Liver (tissue), 9 donors: ENCODE results near the gene ARAP1. TPM values are rescaled to one million over a fixed set of nuclear protein-coding genes. Genes with fewer than 3 reads are reported as not detected.
A peak's percentile ranks its signal among the peaks of the same experiment; 100 is the strongest.

Experiments used
- DNase-seq: peaks from one replicate; pipeline ENCODE4 v3.0.0-alpha.2; 2017; ENCODE audit warnings: low spot score
- H3K27ac ChIP-seq, 2 donors: one replicate each; pipeline ENCODE4 v1.7.0; 2013; ENCODE audit warnings: inconsistent platforms in 2 of 2, low read length in 2 of 2, control low read depth in 1 of 2, low read depth in 1 of 2, mild to moderate bottlenecking in 1 of 2
- H3K27me3 ChIP-seq, 4 donors: one replicate each; pipeline versions ENCODE4 v1.6.1 to v1.7.0; 2013; ENCODE audit warnings: low read length in 3 of 4, inconsistent platforms in 1 of 4, mild to moderate bottlenecking in 1 of 4, moderate library complexity in 1 of 4; ENCODE audit not compliant: control insufficient read depth in 4 of 4, insufficient read depth in 4 of 4
- H3K36me3 ChIP-seq, 4 donors: one replicate each; pipeline versions ENCODE4 v1.6.1 to v1.7.0; 2013; ENCODE audit warnings: low read length in 3 of 4, mild to moderate bottlenecking in 3 of 4, low read depth in 1 of 4, moderate library complexity in 1 of 4; ENCODE audit not compliant: control insufficient read depth in 4 of 4, insufficient read depth in 3 of 4
- H3K4me1 ChIP-seq, 4 donors: one replicate each; pipeline versions ENCODE4 v1.6.1 to v1.7.0; 2013; ENCODE audit warnings: low read length in 3 of 4, mild to moderate bottlenecking in 3 of 4, moderate library complexity in 1 of 4; ENCODE audit not compliant: control insufficient read depth in 4 of 4, insufficient read depth in 4 of 4
- H3K4me3 ChIP-seq, 3 donors: one replicate each; pipeline versions ENCODE4 v1.6.1 to v1.7.0; 2013; ENCODE audit warnings: low read length in 3 of 3, control low read depth in 1 of 3, low read depth in 1 of 3, mild to moderate bottlenecking in 1 of 3
- H3K9ac ChIP-seq, 2 donors: one replicate each; pipeline ENCODE4 v1.7.0; 2013; ENCODE audit warnings: low read length in 2 of 2, mild to moderate bottlenecking in 2 of 2, moderate library complexity in 2 of 2, control low read depth in 1 of 2, low read depth in 1 of 2
- H3K9me3 ChIP-seq, 4 donors: one replicate each; pipeline versions ENCODE4 v1.6.1 to v1.7.0; 2013; ENCODE audit warnings: low read length in 3 of 4; ENCODE audit not compliant: control insufficient read depth in 4 of 4
- ATF3 ChIP-seq: IDR thresholded peaks from 2 replicates; pipeline ENCODE4 v1.6.1; 2016; ENCODE audit warnings: antibody characterized with exemption
- EGR1 ChIP-seq, 2 donors: IDR thresholded peaks; 2 replicates each; pipeline ENCODE4 v1.6.1; 2016 to 2018; ENCODE audit warnings: antibody characterized with exemption in 2 of 2, low read depth in 2 of 2
- FOXA2 ChIP-seq: IDR thresholded peaks from 2 replicates; pipeline ENCODE4 v1.6.1; 2016; ENCODE audit warnings: antibody characterized with exemption
- HNF4A ChIP-seq, 2 donors: conservative IDR thresholded peaks; 2 replicates each; pipeline ENCODE4 v1.6.1; 2016; ENCODE audit warnings: antibody characterized with exemption in 2 of 2, mild to moderate bottlenecking in 2 of 2
- HNF4G ChIP-seq: IDR thresholded peaks from 2 replicates; pipeline ENCODE4 v1.6.1; 2016; ENCODE audit warnings: antibody characterized with exemption
- NR2F2 ChIP-seq: IDR thresholded peaks from 2 replicates; pipeline ENCODE4 v1.6.1; 2016; ENCODE audit warnings: antibody characterized with exemption
- RAD21 ChIP-seq, 2 donors: IDR thresholded peaks; 2 replicates each; pipeline ENCODE4 v1.6.1; 2016; ENCODE audit warnings: antibody characterized with exemption in 2 of 2, mild to moderate bottlenecking in 2 of 2
- RXRA ChIP-seq, 2 donors: IDR thresholded peaks; 2 replicates each; pipeline ENCODE4 v1.6.1; 2017 to 2018; ENCODE audit warnings: antibody characterized with exemption in 2 of 2, mild to moderate bottlenecking in 1 of 2
- SP1 ChIP-seq: IDR thresholded peaks from 2 replicates; pipeline ENCODE4 v1.6.1; 2018; ENCODE audit warnings: antibody characterized with exemption, mild to moderate bottlenecking
- TAF1 ChIP-seq: conservative IDR thresholded peaks from 2 replicates; pipeline ENCODE4 v1.6.1; 2016; ENCODE audit warnings: antibody characterized with exemption, mild to moderate bottlenecking
- WGBS: extraction: QIAGEN DNeasy Blood & Tissue Kit; methylation state at CpG from one replicate; pipeline ENCODE4 v1.1.7; 2013; 5-methylcytosine and 5-hydroxymethylcytosine counted together
- polyA plus RNA-seq, 2 donors: library from polyadenylated mRNA; stranded (reverse) in 1 of 2; unstranded in 1 of 2; fragments of 200-250 nt in 1 of 2; fragments of >200 nt in 1 of 2; fragmentation: Nextera tagmentation in 1 of 2; extraction: Ambion mirVana in 1 of 2; gene quantifications; one replicate each; pipeline versions ENCODE4 v1.2.1 to v1.2.3, GENCODE V29; 2013 to 2015
- total RNA-seq, 2 donors: library from RNA; depleted of rRNA; stranded (reverse); fragments of >200 nt; gene quantifications; one replicate each; pipeline ENCODE4 v1.2.3, GENCODE V29; 2014
- TF ChIP-seq, protein P1 (sequence below): IDR thresholded peaks from 2 replicates; pipeline ENCODE4 v1.6.1; 2016; ENCODE audit warnings: antibody characterized with exemption, mild to moderate bottlenecking
- donor health status: healthy.
- donor health status: healthy.
- donor health status: healthy.
- donor health status: healthy.
- donor health status: healthy.

The ARAP1 gene
- total and polyA plus RNA-seq, 4 donors: 14.4 to 77.8 (median 43.5) TPM

- Histone ChIP-seq H3K9me3 (no peaks in the 10 kb centered on the region), H3K9ac (peak overlapping the region; percentile 43 to 70), H3K36me3 (peaks cover 2 to 8% (median 5%) of the 10 kb centered on the region in 4 donors), H3K27ac (peak overlapping the region; percentile 93 to 98), H3K4me3 (peak overlapping the region; percentile 71 to 81 (median 80)), H3K4me1 (peaks cover 13 to 56% (median 47%) of the 10 kb centered on the region in 4 donors), H3K27me3 (no peaks in the 10 kb centered on the region)
- 2% methylated on average over 13 of the region's 13 CpGs for WGBS
- TF ChIP-seq EGR1 (IDR thresholded peaks at IDR 0.05; ENCODE audit: low read depth in 2 of 2): no peak
- no peak for TF ChIP-seq FOXA2
- TF ChIP-seq HNF4G: peak; percentile 43
- TF ChIP-seq HNF4A (conservative IDR thresholded peaks at IDR 0.05): peak; percentile 51 to 64
- TF ChIP-seq ATF3: no peak
- peak; percentile 30 to 60 for TF ChIP-seq RXRA (IDR thresholded peaks at IDR 0.05)
- TF ChIP-seq, protein P1, sequence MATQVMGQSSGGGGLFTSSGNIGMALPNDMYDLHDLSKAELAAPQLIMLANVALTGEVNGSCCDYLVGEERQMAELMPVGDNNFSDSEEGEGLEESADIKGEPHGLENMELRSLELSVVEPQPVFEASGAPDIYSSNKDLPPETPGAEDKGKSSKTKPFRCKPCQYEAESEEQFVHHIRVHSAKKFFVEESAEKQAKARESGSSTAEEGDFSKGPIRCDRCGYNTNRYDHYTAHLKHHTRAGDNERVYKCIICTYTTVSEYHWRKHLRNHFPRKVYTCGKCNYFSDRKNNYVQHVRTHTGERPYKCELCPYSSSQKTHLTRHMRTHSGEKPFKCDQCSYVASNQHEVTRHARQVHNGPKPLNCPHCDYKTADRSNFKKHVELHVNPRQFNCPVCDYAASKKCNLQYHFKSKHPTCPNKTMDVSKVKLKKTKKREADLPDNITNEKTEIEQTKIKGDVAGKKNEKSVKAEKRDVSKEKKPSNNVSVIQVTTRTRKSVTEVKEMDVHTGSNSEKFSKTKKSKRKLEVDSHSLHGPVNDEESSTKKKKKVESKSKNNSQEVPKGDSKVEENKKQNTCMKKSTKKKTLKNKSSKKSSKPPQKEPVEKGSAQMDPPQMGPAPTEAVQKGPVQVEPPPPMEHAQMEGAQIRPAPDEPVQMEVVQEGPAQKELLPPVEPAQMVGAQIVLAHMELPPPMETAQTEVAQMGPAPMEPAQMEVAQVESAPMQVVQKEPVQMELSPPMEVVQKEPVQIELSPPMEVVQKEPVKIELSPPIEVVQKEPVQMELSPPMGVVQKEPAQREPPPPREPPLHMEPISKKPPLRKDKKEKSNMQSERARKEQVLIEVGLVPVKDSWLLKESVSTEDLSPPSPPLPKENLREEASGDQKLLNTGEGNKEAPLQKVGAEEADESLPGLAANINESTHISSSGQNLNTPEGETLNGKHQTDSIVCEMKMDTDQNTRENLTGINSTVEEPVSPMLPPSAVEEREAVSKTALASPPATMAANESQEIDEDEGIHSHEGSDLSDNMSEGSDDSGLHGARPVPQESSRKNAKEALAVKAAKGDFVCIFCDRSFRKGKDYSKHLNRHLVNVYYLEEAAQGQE: no peak
- TF ChIP-seq RAD21 (IDR thresholded peaks at IDR 0.05): no peak
- TF ChIP-seq NR2F2: no peak
- peak; percentile 53 for TF ChIP-seq SP1
- peak; percentile 58 for DNase-seq
These were observed 30.5 kb downstream of the ARAP1 start for GRCh38 chr11:72721689-72722049.

GRCh38 chr11:72721276-72721675 is 30.9 kb downstream of the ARAP1 start:
- 8% methylated on average over 3 of the region's 3 CpGs for whole genome bisulfite sequencing
- Histone ChIP-seq H3K9ac (peak overlapping the region; percentile 43 to 70), H3K4me3 (peak overlapping the region; percentile 71 to 81 (median 80)), H3K27ac (peak overlapping the region; percentile 93 to 98), H3K4me1 (peaks cover 13 to 56% (median 47%) of the 10 kb centered on the region in 4 donors), H3K27me3 (no peaks in the 10 kb centered on the region), H3K9me3 (no peaks in the 10 kb centered on the region), H3K36me3 (peaks cover 2 to 8% (median 5%) of the 10 kb centered on the region in 4 donors)
- no peak for DNase-seq
- TF ChIP-seq SP1: no peak
- no peak for TF ChIP-seq TAF1

DNA sequence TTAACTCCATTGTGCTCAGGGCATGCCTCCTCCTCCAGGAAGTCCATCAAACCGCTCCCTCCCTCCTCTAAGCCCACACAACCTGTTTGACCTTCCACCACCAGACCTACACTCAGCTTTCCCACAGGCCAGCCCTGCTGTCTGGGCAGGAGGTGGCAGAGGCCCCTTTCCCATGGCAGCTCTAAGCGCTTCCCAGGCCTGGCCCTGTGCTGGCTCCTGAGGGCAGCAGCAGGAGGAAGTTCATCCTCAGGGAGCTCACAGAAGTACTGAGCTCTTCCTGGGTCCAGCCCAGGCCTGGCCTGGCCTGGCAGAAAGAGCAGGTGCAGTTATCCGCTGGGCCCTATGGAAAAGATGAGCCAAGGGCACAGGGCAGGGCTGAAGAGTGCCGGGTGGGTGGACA is 31.4 kb downstream of the ARAP1 start:
- peak overlapping the region; percentile 71 to 81 (median 80) for H3K4me3 ChIP-seq
- no peak for TF ChIP-seq ATF3
- peaks cover 2 to 8% (median 6%) of the 10 kb centered on the region in 4 donors for H3K36me3 ChIP-seq
- H3K9me3 ChIP-seq: no peaks in the 10 kb centered on the region
- WGBS: 36% methylated on average over 4 of the region's 4 CpGs
- H3K27ac ChIP-seq: peak overlapping the region; percentile 93 to 98
- peak overlapping the region; percentile 43 to 70 for H3K9ac ChIP-seq
- H3K27me3 ChIP-seq: no peaks in the 10 kb centered on the region
- no peak for DNase-seq
- H3K4me1 ChIP-seq: peaks cover 13 to 56% (median 47%) of the 10 kb centered on the region in 4 donors
